HepG2 (cell line): Measurements from ENCODE around the gene NEDD4. TPM values are rescaled to one million over a fixed set of nuclear protein-coding genes. Genes with fewer than 3 reads are reported as not detected.
"Not testable (repeated sequence)": the region's sequence is repeated elsewhere in the genome, so short reads cannot be mapped to it uniquely, and the experiment has no call there.

Source experiments
- DPF2 ChIP-seq: sonication (generic); formaldehyde crosslinking; IDR thresholded peaks from 2 replicates; pipeline ENCODE4 v1.4.0; 2020; ENCODE audit warnings: mild to moderate bottlenecking, low read depth, missing genetic modification reagents, borderline replicate concordance
- EP300 ChIP-seq, 3 experiments: sonication (generic) in 1 of 3; formaldehyde crosslinking in 1 of 3; IDR thresholded peaks; 2 replicates each; pipeline versions ENCODE4 v1.5.1 to v1.6.1; 2011 to 2020; ENCODE audit warnings: low read depth in 2 of 3, low read length in 2 of 3, borderline replicate concordance in 1 of 3, improper control_type of control experiment in 1 of 3, mild to moderate bottlenecking in 1 of 3, missing genetic modification reagents in 1 of 3, moderate library complexity in 1 of 3
- FOSL2 ChIP-seq: sonication (generic); formaldehyde crosslinking; IDR thresholded peaks from 2 replicates; pipeline ENCODE4 v1.4.0; 2020; ENCODE audit warnings: missing genetic modification reagents
- FOXA3 ChIP-seq: IDR thresholded peaks from 2 replicates; pipeline ENCODE4 v1.6.1; 2016; ENCODE audit warnings: missing genetic modification reagents, missing compliant biosample characterization
- HDAC2 ChIP-seq: sonication (generic); formaldehyde crosslinking; IDR thresholded peaks from 2 replicates; pipeline ENCODE4 v1.4.0; 2020; ENCODE audit warnings: missing genetic modification reagents
- IKZF5 ChIP-seq: IDR thresholded peaks from 2 replicates; pipeline ENCODE4 v1.6.1; 2018; ENCODE audit warnings: missing genetic modification reagents, mild to moderate bottlenecking, missing compliant biosample characterization
- MAFF ChIP-seq: IDR thresholded peaks from 2 replicates; pipeline ENCODE4 v1.6.1; 2011; ENCODE audit warnings: low read depth, low read length, improper control_type of control experiment
- PPARG ChIP-seq: conservative IDR thresholded peaks from 2 replicates; pipeline ENCODE4 v1.6.1; 2016; ENCODE audit warnings: missing biosample characterization, missing genetic modification reagents
- SAP130 ChIP-seq: IDR thresholded peaks from 2 replicates; pipeline ENCODE4 v1.6.1; 2016; ENCODE audit warnings: low read depth
- SOX13 ChIP-seq, 3 experiments: fragments of 450-650 bp in 1 of 3; sonication (generic) in 1 of 3; formaldehyde crosslinking in 1 of 3; IDR thresholded peaks in 2 of 3; conservative IDR thresholded peaks in 1 of 3; 2 replicates each; pipeline versions ENCODE4 v1.5.0 to v1.6.1; 2016 to 2020; ENCODE audit warnings: antibody characterized with exemption in 1 of 3, mild to moderate bottlenecking in 1 of 3, missing compliant biosample characterization in 1 of 3, missing genetic modification reagents in 1 of 3, moderate library complexity in 1 of 3
- ZMYM2 ChIP-seq: sonication (generic); formaldehyde crosslinking; IDR thresholded peaks from 2 replicates; pipeline ENCODE4 v1.8.0; 2022; ENCODE audit warnings: mild to moderate bottlenecking, missing genetic modification reagents
- ZNF281 ChIP-seq: sonication (generic); formaldehyde crosslinking; IDR thresholded peaks from 2 replicates; pipeline ENCODE4 v1.4.0; 2020; ENCODE audit warnings: missing genetic modification reagents, borderline replicate concordance
- ZNF644 ChIP-seq: IDR thresholded peaks from 2 replicates; pipeline ENCODE4 v1.6.1; 2016; ENCODE audit warnings: low read depth
- polyA plus RNA-seq, 8 experiments: library from polyadenylated mRNA; depleted of rRNA in 3 of 8; stranded (reverse) in 7 of 8; unstranded in 1 of 8; fragments of >200 nt; fragmentation: Illumina TruSeq in 4 of 8; extraction: Trizol in 4 of 8; gene quantifications; 2 replicates each; pipeline versions ENCODE4 v1.2.1 to v1.2.3, GENCODE V29; 2011 to 2016; ENCODE audit warnings: low read depth in 4 of 8, missing spikeins in 1 of 8, mixed read lengths in 1 of 8; ENCODE audit not compliant: insufficient read depth in 1 of 8
- total RNA-seq, 5 experiments: library from RNA; depleted of rRNA; stranded (reverse); fragments of >200 nt; fragmentation: Illumina TruSeq; extraction: Trizol; gene quantifications; 2 replicates each; pipeline ENCODE4 v1.2.3, GENCODE V29; 2016; ENCODE audit warnings: low read depth in 1 of 5
- TF ChIP-seq, protein P1 (sequence below): sonication (generic); formaldehyde crosslinking; IDR thresholded peaks from 2 replicates; pipeline ENCODE4 v1.5.1; 2020; ENCODE audit warnings: mild to moderate bottlenecking, missing genetic modification reagents, borderline replicate concordance
- TF ChIP-seq, protein P2 (sequence below): sonication (generic); formaldehyde crosslinking; IDR thresholded peaks from 2 replicates; pipeline ENCODE4 v1.5.1; 2020; ENCODE audit warnings: mild to moderate bottlenecking, moderate library complexity, missing genetic modification reagents
- TF ChIP-seq, protein P3 (sequence below): IDR thresholded peaks from 2 replicates; pipeline ENCODE4 v1.6.1; 2016; ENCODE audit warnings: low read depth, borderline replicate concordance

The NEDD4 gene
- total and polyA plus RNA-seq, 2 of the 13 experiments (the other 11 are each of a cell fraction or from before 2014, with no cell fraction given): 10.4 to 13.0 TPM

- TF ChIP-seq FOSL2 (peak; percentile 73), ZMYM2 (CRISPR knock-in tag) (peak; percentile 27; the same call in 1 of the 2 replicates), ZNF644 (CRISPR knock-in tag) (peak; percentile 76; the same call in 1 of the 2 replicates), HDAC2 (CRISPR knock-in tag) (peak; percentile 65), SAP130 (0 out of 2 replicates have a peak, but pooled peaks have one; percentile 17), DPF2 (CRISPR knock-in tag) (peak; percentile 57; the same call in 1 of the 2 replicates), MAFF (peak; percentile 33; the same call in 1 of the 2 replicates), ZNF281 (CRISPR knock-in tag) (peak; percentile 33; the same call in 1 of the 2 replicates), PPARG (CRISPR knock-in tag) (peak; percentile 37; the same call in 1 of the 2 replicates), IKZF5 (CRISPR knock-in tag) (peak; percentile 30; the same call in 1 of the 2 replicates), FOXA3 (CRISPR knock-in tag) (peak; percentile 78), EP300 (CRISPR knock-in tag; IDR thresholded peaks at IDR 0.05; ENCODE audit: borderline replicate concordance) (peak; percentile 60; the same call in 1 of the 2 replicates), SOX13 (CRISPR knock-in tag; conservative IDR thresholded peaks at IDR 0.05 in 1 of 2, IDR thresholded peaks at IDR 0.05 in 1 of 2) (peak in 1 of 2 experiments; percentile 78; a peak in 2 of 4 replicates)
- TF ChIP-seq, protein P1, sequence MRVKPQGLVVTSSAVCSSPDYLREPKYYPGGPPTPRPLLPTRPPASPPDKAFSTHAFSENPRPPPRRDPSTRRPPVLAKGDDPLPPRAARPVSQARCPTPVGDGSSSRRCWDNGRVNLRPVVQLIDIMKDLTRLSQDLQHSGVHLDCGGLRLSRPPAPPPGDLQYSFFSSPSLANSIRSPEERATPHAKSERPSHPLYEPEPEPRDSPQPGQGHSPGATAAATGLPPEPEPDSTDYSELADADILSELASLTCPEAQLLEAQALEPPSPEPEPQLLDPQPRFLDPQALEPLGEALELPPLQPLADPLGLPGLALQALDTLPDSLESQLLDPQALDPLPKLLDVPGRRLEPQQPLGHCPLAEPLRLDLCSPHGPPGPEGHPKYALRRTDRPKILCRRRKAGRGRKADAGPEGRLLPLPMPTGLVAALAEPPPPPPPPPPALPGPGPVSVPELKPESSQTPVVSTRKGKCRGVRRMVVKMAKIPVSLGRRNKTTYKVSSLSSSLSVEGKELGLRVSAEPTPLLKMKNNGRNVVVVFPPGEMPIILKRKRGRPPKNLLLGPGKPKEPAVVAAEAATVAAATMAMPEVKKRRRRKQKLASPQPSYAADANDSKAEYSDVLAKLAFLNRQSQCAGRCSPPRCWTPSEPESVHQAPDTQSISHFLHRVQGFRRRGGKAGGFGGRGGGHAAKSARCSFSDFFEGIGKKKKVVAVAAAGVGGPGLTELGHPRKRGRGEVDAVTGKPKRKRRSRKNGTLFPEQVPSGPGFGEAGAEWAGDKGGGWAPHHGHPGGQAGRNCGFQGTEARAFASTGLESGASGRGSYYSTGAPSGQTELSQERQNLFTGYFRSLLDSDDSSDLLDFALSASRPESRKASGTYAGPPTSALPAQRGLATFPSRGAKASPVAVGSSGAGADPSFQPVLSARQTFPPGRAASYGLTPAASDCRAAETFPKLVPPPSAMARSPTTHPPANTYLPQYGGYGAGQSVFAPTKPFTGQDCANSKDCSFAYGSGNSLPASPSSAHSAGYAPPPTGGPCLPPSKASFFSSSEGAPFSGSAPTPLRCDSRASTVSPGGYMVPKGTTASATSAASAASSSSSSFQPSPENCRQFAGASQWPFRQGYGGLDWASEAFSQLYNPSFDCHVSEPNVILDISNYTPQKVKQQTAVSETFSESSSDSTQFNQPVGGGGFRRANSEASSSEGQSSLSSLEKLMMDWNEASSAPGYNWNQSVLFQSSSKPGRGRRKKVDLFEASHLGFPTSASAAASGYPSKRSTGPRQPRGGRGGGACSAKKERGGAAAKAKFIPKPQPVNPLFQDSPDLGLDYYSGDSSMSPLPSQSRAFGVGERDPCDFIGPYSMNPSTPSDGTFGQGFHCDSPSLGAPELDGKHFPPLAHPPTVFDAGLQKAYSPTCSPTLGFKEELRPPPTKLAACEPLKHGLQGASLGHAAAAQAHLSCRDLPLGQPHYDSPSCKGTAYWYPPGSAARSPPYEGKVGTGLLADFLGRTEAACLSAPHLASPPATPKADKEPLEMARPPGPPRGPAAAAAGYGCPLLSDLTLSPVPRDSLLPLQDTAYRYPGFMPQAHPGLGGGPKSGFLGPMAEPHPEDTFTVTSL (CRISPR knock-in tag): peak; percentile 50; the same call in 1 of the 2 replicates
- TF ChIP-seq, protein P2, sequence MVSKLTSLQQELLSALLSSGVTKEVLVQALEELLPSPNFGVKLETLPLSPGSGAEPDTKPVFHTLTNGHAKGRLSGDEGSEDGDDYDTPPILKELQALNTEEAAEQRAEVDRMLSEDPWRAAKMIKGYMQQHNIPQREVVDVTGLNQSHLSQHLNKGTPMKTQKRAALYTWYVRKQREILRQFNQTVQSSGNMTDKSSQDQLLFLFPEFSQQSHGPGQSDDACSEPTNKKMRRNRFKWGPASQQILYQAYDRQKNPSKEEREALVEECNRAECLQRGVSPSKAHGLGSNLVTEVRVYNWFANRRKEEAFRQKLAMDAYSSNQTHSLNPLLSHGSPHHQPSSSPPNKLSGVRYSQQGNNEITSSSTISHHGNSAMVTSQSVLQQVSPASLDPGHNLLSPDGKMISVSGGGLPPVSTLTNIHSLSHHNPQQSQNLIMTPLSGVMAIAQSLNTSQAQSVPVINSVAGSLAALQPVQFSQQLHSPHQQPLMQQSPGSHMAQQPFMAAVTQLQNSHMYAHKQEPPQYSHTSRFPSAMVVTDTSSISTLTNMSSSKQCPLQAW: 0 out of 2 replicates have a peak, but pooled peaks have one; percentile 41
- TF ChIP-seq, protein P3, sequence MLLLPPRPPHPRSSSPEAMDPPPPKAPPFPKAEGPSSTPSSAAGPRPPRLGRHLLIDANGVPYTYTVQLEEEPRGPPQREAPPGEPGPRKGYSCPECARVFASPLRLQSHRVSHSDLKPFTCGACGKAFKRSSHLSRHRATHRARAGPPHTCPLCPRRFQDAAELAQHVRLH (CRISPR knock-in tag): 0 out of 2 replicates have a peak, but pooled peaks have one; percentile 44
- TF ChIP-seq EP300 (IDR thresholded peaks at IDR 0.05; ENCODE audit: low read depth in 2 of 2, low read length in 2 of 2); SOX13 (IDR thresholded peaks at IDR 0.05): not testable (repeated sequence)
Measured at GRCh38 chr15:55944606-55945005, 48.8 kb downstream of the NEDD4 start (continued).
